AML-193 (cell line): ENCODE results near the gene PCDH19.

ENCODE experiments used
- DNase-seq, 2 experiments: peaks; one replicate each; lab custom pipeline; 2025; lab: John Stamatoyannopoulos, UW

The PCDH19 gene

GRCh38 chrX:100299559-100299958, 110.5 kb downstream of the PCDH19 start:
- no peak for DNase-seq

- no peak for DNase-seq
Observed at GRCh38 chrX:100297728-100298127, 112.3 kb downstream of the PCDH19 start.

GRCh38 chrX:100296183-100296753, 113.8 kb downstream of the PCDH19 start:
- no peak for DNase-seq

- DNase-seq: no peak
Observed at GRCh38 chrX:100294965-100295364, 115.1 kb downstream of the PCDH19 start.

GRCh38 chrX:100289066-100289558, 121.0 kb downstream of the PCDH19 start:
- DNase-seq: no peak

GRCh38 chrX:100277231-100277630, 132.8 kb downstream of the PCDH19 start:
- DNase-seq: no peak

- no peak for DNase-seq
Observed at GRCh38 chrX:100274916-100275315, 135.2 kb downstream of the PCDH19 start.

GRCh38 chrX:100265179-100265578, 144.9 kb downstream of the PCDH19 start:
- no peak for DNase-seq

- no peak for DNase-seq
Observed at GRCh38 chrX:100264200-100264599, 145.9 kb downstream of the PCDH19 start.

- DNase-seq: no peak
Observed at GRCh38 chrX:100263650-100264049, 146.4 kb downstream of the PCDH19 start.

- DNase-seq: no peak
Observed at GRCh38 chrX:100248885-100249493, 161.1 kb downstream of the PCDH19 start.

- DNase-seq: no peak
Observed at GRCh38 chrX:100247826-100248225, 162.2 kb downstream of the PCDH19 start.

- no peak for DNase-seq
Observed at GRCh38 chrX:100244681-100245080, 165.4 kb downstream of the PCDH19 start.
